Breast epithelium (tissue), 4 donors: ENCODE results near the gene TCERG1L. TPM values are rescaled to one million over a fixed set of nuclear protein-coding genes. Genes with fewer than 3 reads are reported as not detected.
A peak's percentile ranks its signal among the peaks of the same experiment; 100 is the strongest.

Experiments used
- DNase-seq, 2 donors: peaks; one replicate each; pipeline ENCODE4 v3.0.0-alpha.2; 2019; ENCODE audit warnings: low spot score in 2 of 2
- H3K27ac ChIP-seq, 2 donors: fragments of 200-600 bp; sonication (generic) in 1 of 2; one replicate each; pipeline ENCODE4 v1.5.1; 2016 to 2019; ENCODE audit warnings: mild to moderate bottlenecking in 1 of 2
- H3K27me3 ChIP-seq, 2 donors: fragments of 200-600 bp; sonication (generic) in 1 of 2; one replicate each; pipeline versions ENCODE4 v1.5.1 to v1.6.0; 2017 to 2019; ENCODE audit warnings: control low read depth in 1 of 2, mild to moderate bottlenecking in 1 of 2
- H3K36me3 ChIP-seq: fragments of 200-600 bp; one replicate; pipeline ENCODE4 v1.5.1; 2019
- H3K4me1 ChIP-seq, 2 donors: fragments of 200-600 bp; sonication (generic); one replicate each; pipeline ENCODE4 v1.5.1; 2016 to 2019; ENCODE audit warnings: control low read depth in 1 of 2
- H3K4me3 ChIP-seq, 3 donors: fragments of 200-600 bp; sonication (generic); 1 replicate in 2 of 3; 2 replicates in 1 of 3; pipeline ENCODE4 v1.5.1; 2016 to 2019; ENCODE audit warnings: mild to moderate bottlenecking in 3 of 3, moderate library complexity in 2 of 3
- H3K9me3 ChIP-seq, 2 donors: fragments of 200-600 bp; sonication (generic) in 1 of 2; one replicate each; pipeline ENCODE4 v1.5.1; 2016 to 2019; ENCODE audit warnings: control low read depth in 1 of 2
- CTCF ChIP-seq, 3 donors: fragments of 450-650 bp; IDR thresholded peaks; one replicate each; pipeline ENCODE4 v1.5.1; 2016 to 2017; ENCODE audit warnings: antibody characterized with exemption in 3 of 3, mild to moderate bottlenecking in 3 of 3, moderate library complexity in 3 of 3
- POLR2A ChIP-seq: fragments of 450-650 bp; IDR thresholded peaks from one replicate; pipeline ENCODE4 v1.6.1; 2016; ENCODE audit warnings: antibody characterized with exemption, mild to moderate bottlenecking, moderate library complexity
- POLR2AphosphoS5 ChIP-seq, 3 donors: sonication (generic); formaldehyde crosslinking; IDR thresholded peaks; one replicate each; pipeline ENCODE4 v1.6.1; 2017; ENCODE audit warnings: antibody characterized with exemption in 3 of 3
- intact Hi-C: fragments of 100-400 bp; cut with DNase I; formaldehyde crosslinking; loops from one replicate; pipeline ENCODE4 v1.15.1; 2023; ENCODE audit warnings: low total_unique reads
- total RNA-seq, 3 donors: library from RNA; depleted of rRNA; stranded (reverse); fragments of >200 nt; gene quantifications; one replicate each; pipeline ENCODE4 v1.1.0, GENCODE V29; 2016

The TCERG1L gene
- total RNA-seq, 3 donors from 2014 or later: under 0.01 to 0.88 TPM; not detected in 1

- Histone ChIP-seq H3K27ac (no peak overlapping the region), H3K9me3 (no peaks in the 10 kb centered on the region), H3K4me3 (no peak overlapping the region), H3K36me3 (no peaks in the 10 kb centered on the region), H3K4me1 (no peaks in the 10 kb centered on the region), H3K27me3 (no peaks in the 10 kb centered on the region)
- peak in 1 of 2 donors; percentile 50 for DNase-seq
- intact Hi-C loops: no loop called here
- TF ChIP-seq POLR2A: no peak
- no peak for TF ChIP-seq CTCF (IDR thresholded peaks at IDR 0.05)
- no peak for TF ChIP-seq POLR2AphosphoS5 (IDR thresholded peaks at IDR 0.05)
Measured at GRCh38 chr10:131201741-131202515, 109.6 kb downstream of the TCERG1L start.

- DNase-seq: peak in 1 of 2 donors; percentile 20
- Histone ChIP-seq H3K27me3 (no peaks in the 10 kb centered on the region), H3K4me1 (no peaks in the 10 kb centered on the region), H3K9me3 (no peaks in the 10 kb centered on the region), H3K36me3 (no peaks in the 10 kb centered on the region), H3K27ac (no peak overlapping the region), H3K4me3 (no peak overlapping the region)
- no peak for TF ChIP-seq POLR2AphosphoS5 (IDR thresholded peaks at IDR 0.05)
- TF ChIP-seq POLR2A: no peak
- TF ChIP-seq CTCF (IDR thresholded peaks at IDR 0.05): no peak
- intact Hi-C loops: no loop called here
Measured at GRCh38 chr10:131200856-131201470, 110.6 kb downstream of the TCERG1L start.

- Histone ChIP-seq H3K4me1 (no peaks in the 10 kb centered on the region), H3K27ac (no peak overlapping the region), H3K9me3 (no peaks in the 10 kb centered on the region), H3K27me3 (no peaks in the 10 kb centered on the region), H3K4me3 (no peak overlapping the region), H3K36me3 (no peaks in the 10 kb centered on the region)
- intact Hi-C loops: no loop called here
- TF ChIP-seq CTCF (IDR thresholded peaks at IDR 0.05): no peak
- no peak for TF ChIP-seq POLR2A
- no peak for TF ChIP-seq POLR2AphosphoS5 (IDR thresholded peaks at IDR 0.05)
- no peak for DNase-seq
Measured at GRCh38 chr10:131199646-131200045, 111.9 kb downstream of the TCERG1L start.

- no peaks in the 10 kb centered on the region for H3K36me3 ChIP-seq
- intact Hi-C loops: no loop called here
- TF ChIP-seq POLR2AphosphoS5 (IDR thresholded peaks at IDR 0.05) (no peak), POLR2A (no peak), CTCF (IDR thresholded peaks at IDR 0.05) (no peak)
Measured at GRCh38 chr10:131198843-131199242, 112.7 kb downstream of the TCERG1L start.

GRCh38 chr10:131198401-131198800 is 113.1 kb downstream of the TCERG1L start:
- H3K4me1 ChIP-seq: no peaks in the 10 kb centered on the region
- peaks cover 0 to 5% of the 10 kb centered on the region in 2 donors for H3K9me3 ChIP-seq
- H3K27me3 ChIP-seq: no peaks in the 10 kb centered on the region
- intact Hi-C loops: no loop called here
- TF ChIP-seq POLR2A (no peak), CTCF (IDR thresholded peaks at IDR 0.05) (no peak), POLR2AphosphoS5 (IDR thresholded peaks at IDR 0.05) (no peak)
- no peaks in the 10 kb centered on the region for H3K36me3 ChIP-seq
- no peak for DNase-seq
- no peak overlapping the region for H3K27ac ChIP-seq
- H3K4me3 ChIP-seq: no peak overlapping the region

More at GRCh38 chr10:131198843-131199242, 112.7 kb downstream of the TCERG1L start:
- no peak for DNase-seq
- Histone ChIP-seq H3K4me3 (no peak overlapping the region), H3K27me3 (no peaks in the 10 kb centered on the region), H3K4me1 (no peaks in the 10 kb centered on the region), H3K9me3 (peaks cover 0 to under 1% of the 10 kb centered on the region in 2 donors), H3K27ac (no peak overlapping the region)
